ENCODE data around the gene PPP6R3. TPM values are rescaled to one million over a fixed set of nuclear protein-coding genes. Genes with fewer than 3 reads are reported as not detected.

The PPP6R3 gene
- total RNA-seq, 1 experiment from 2014 or later, result 122 TPM

GRCh38 chr11:68498903-68499883, 38.6 kb downstream of the PPP6R3 start:
- CTCF ChIA-PET, result interaction anchor here (0.6 kb wide), 1 partner anchor 502 kb away, joined by 3 read pairs; no protein-coding TSS in a partner anchor
- no peak for TF ChIP-seq CTCF (IDR thresholded peaks at IDR 0.05; ENCODE audit: unreplicated experiment)
- H3K27ac Mint-ChIP-seq (ENCODE audit: unreplicated experiment), result no peak overlapping the region
- no peak for DNase-seq
- peaks cover 10% of the 10 kb centered on the region for H3K36me3 Mint-ChIP-seq (ENCODE audit: insufficient read depth, unreplicated experiment)
- H3K27me3 Mint-ChIP-seq (ENCODE audit: unreplicated experiment), result no peaks in the 10 kb centered on the region
- H3K4me1 Mint-ChIP-seq (ENCODE audit: low read depth, unreplicated experiment), result peaks cover 26% of the 10 kb centered on the region
- no peak overlapping the region for H3K4me3 Mint-ChIP-seq (ENCODE audit: low read depth, unreplicated experiment)
- intact Hi-C loops (cut with micrococcal nuclease; ENCODE audit: unreplicated experiment), result no loop called here
- no peaks in the 10 kb centered on the region for H3K9me3 Mint-ChIP-seq (ENCODE audit: low read depth, unreplicated experiment)
- no TSS peak for BruUV-seq (replicated peaks)

- H3K9me3 Mint-ChIP-seq (ENCODE audit: low read depth, unreplicated experiment), result no peaks in the 10 kb centered on the region
- DNase-seq, result no peak
- no peak for TF ChIP-seq CTCF (IDR thresholded peaks at IDR 0.05; ENCODE audit: unreplicated experiment)
- no peaks in the 10 kb centered on the region for H3K27me3 Mint-ChIP-seq (ENCODE audit: unreplicated experiment)
- H3K4me3 Mint-ChIP-seq (ENCODE audit: low read depth, unreplicated experiment), result no peak overlapping the region
- intact Hi-C loops (cut with micrococcal nuclease; ENCODE audit: unreplicated experiment), result no loop called here
- H3K4me1 Mint-ChIP-seq (ENCODE audit: low read depth, unreplicated experiment), result peaks cover 26% of the 10 kb centered on the region
- CTCF ChIA-PET, result no interaction called here
- H3K36me3 Mint-ChIP-seq (ENCODE audit: insufficient read depth, unreplicated experiment), result peaks cover 10% of the 10 kb centered on the region
- BruUV-seq (replicated peaks), result no TSS peak
- H3K27ac Mint-ChIP-seq (ENCODE audit: unreplicated experiment), result no peak overlapping the region
Observed at GRCh38 chr11:68500206-68500605, 39.7 kb downstream of the PPP6R3 start.

- no peak overlapping the region for H3K27ac Mint-ChIP-seq (ENCODE audit: unreplicated experiment)
Observed at GRCh38 chr11:68501813-68502212, 41.3 kb downstream of the PPP6R3 start.

GRCh38 chr11:68503251-68503687, 42.7 kb downstream of the PPP6R3 start:
- DNase-seq, result no peak
- CTCF ChIA-PET, result no interaction called here
- BruUV-seq (replicated peaks), result no TSS peak
- TF ChIP-seq CTCF (IDR thresholded peaks at IDR 0.05; ENCODE audit: unreplicated experiment), result no peak
- peaks cover 35% of the 10 kb centered on the region for H3K4me1 Mint-ChIP-seq (ENCODE audit: low read depth, unreplicated experiment)
- peak overlapping the region; percentile 0 for H3K27ac Mint-ChIP-seq (ENCODE audit: unreplicated experiment)
- H3K36me3 Mint-ChIP-seq (ENCODE audit: insufficient read depth, unreplicated experiment), result peaks cover 5% of the 10 kb centered on the region
- intact Hi-C loops (cut with micrococcal nuclease; ENCODE audit: unreplicated experiment), result no loop called here
- H3K27me3 Mint-ChIP-seq (ENCODE audit: unreplicated experiment), result no peaks in the 10 kb centered on the region
- no peak overlapping the region for H3K4me3 Mint-ChIP-seq (ENCODE audit: low read depth, unreplicated experiment)
- H3K9me3 Mint-ChIP-seq (ENCODE audit: low read depth, unreplicated experiment), result no peaks in the 10 kb centered on the region

More at GRCh38 chr11:68501813-68502212, 41.3 kb downstream of the PPP6R3 start:
- no peaks in the 10 kb centered on the region for H3K27me3 Mint-ChIP-seq (ENCODE audit: unreplicated experiment)
- H3K4me3 Mint-ChIP-seq (ENCODE audit: low read depth, unreplicated experiment), result no peak overlapping the region
- H3K9me3 Mint-ChIP-seq (ENCODE audit: low read depth, unreplicated experiment), result no peaks in the 10 kb centered on the region
- intact Hi-C loops (cut with micrococcal nuclease; ENCODE audit: unreplicated experiment), result no loop called here
- peaks cover 5% of the 10 kb centered on the region for H3K36me3 Mint-ChIP-seq (ENCODE audit: insufficient read depth, unreplicated experiment)
- no TSS peak for BruUV-seq (replicated peaks)
- no peak for DNase-seq
- peaks cover 27% of the 10 kb centered on the region for H3K4me1 Mint-ChIP-seq (ENCODE audit: low read depth, unreplicated experiment)
- TF ChIP-seq CTCF (IDR thresholded peaks at IDR 0.05; ENCODE audit: unreplicated experiment), result no peak
- CTCF ChIA-PET, result no interaction called here
